Measurements from ENCODE around the gene MYDGF.
"Not testable (repeated sequence)": the region's sequence is repeated elsewhere in the genome, so short reads cannot be mapped to it uniquely, and the experiment has no call there.

GRCh38 chr19:4680021-4680420 lies 9.9 kb upstream of the MYDGF start:
- TF ChIP-seq SP7, WT1, ZNF626, ZBTB1, ZNF692, ZNF184, ZNF426, YY1, ZBTB48, ZNF404, ZNF24 (tag by site-specific recombination; IDR thresholded peaks at IDR 0.05): not testable (repeated sequence)
- TF ChIP-seq, protein P1, sequence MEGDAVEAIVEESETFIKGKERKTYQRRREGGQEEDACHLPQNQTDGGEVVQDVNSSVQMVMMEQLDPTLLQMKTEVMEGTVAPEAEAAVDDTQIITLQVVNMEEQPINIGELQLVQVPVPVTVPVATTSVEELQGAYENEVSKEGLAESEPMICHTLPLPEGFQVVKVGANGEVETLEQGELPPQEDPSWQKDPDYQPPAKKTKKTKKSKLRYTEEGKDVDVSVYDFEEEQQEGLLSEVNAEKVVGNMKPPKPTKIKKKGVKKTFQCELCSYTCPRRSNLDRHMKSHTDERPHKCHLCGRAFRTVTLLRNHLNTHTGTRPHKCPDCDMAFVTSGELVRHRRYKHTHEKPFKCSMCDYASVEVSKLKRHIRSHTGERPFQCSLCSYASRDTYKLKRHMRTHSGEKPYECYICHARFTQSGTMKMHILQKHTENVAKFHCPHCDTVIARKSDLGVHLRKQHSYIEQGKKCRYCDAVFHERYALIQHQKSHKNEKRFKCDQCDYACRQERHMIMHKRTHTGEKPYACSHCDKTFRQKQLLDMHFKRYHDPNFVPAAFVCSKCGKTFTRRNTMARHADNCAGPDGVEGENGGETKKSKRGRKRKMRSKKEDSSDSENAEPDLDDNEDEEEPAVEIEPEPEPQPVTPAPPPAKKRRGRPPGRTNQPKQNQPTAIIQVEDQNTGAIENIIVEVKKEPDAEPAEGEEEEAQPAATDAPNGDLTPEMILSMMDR (tag by site-specific recombination; IDR thresholded peaks at IDR 0.05): not testable (repeated sequence)
- TF ChIP-seq, protein P2, sequence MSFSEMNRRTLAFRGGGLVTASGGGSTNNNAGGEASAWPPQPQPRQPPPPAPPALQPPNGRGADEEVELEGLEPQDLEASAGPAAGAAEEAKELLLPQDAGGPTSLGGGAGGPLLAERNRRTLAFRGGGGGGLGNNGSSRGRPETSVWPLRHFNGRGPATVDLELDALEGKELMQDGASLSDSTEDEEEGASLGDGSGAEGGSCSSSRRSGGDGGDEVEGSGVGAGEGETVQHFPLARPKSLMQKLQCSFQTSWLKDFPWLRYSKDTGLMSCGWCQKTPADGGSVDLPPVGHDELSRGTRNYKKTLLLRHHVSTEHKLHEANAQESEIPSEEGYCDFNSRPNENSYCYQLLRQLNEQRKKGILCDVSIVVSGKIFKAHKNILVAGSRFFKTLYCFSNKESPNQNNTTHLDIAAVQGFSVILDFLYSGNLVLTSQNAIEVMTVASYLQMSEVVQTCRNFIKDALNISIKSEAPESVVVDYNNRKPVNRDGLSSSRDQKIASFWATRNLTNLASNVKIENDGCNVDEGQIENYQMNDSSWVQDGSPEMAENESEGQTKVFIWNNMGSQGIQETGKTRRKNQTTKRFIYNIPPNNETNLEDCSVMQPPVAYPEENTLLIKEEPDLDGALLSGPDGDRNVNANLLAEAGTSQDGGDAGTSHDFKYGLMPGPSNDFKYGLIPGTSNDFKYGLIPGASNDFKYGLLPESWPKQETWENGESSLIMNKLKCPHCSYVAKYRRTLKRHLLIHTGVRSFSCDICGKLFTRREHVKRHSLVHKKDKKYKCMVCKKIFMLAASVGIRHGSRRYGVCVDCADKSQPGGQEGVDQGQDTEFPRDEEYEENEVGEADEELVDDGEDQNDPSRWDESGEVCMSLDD (tag by site-specific recombination; IDR thresholded peaks at IDR 0.05): not testable (repeated sequence)
